AG10803 (cell line): ENCODE measurements around the gene TMEM171.

Experiments
- DNase-seq: peaks from one replicate; pipeline ENCODE4 v3.0.0; 2010; ENCODE audit warnings: low read depth
- H3K4me3 ChIP-seq: 2 replicates; pipeline ENCODE4 v1.5.1; 2011; ENCODE audit warnings: mild to moderate bottlenecking, low read length, control low read depth
- CTCF ChIP-seq: conservative IDR thresholded peaks from 2 replicates; pipeline ENCODE4 v1.5.1; 2011; ENCODE audit warnings: mild to moderate bottlenecking, low read length, control low read depth, inconsistent platforms

The TMEM171 gene

GRCh38 chr5:73120222-73121118 is at the start of gene TMEM171:
Gene TMEM171, plus strand, starts transcription at chr5:73120575. Its CDS starts 2,799 bp downstream, at chr5:73123374.
- DNase-seq, result peak; percentile 45
- peak within 1 kb of the TSS; percentile 80 for H3K4me3 ChIP-seq
- no peak for TF ChIP-seq CTCF

- DNase-seq, result no peak
- H3K4me3 ChIP-seq, result no peak overlapping the region
- no peak for TF ChIP-seq CTCF
Observed at GRCh38 chr5:73081093-73081492, 39.3 kb upstream of the TMEM171 start.

GRCh38 chr5:73088026-73088425 is 32.3 kb upstream of the TMEM171 start:
- DNase-seq, result no peak
- no peak overlapping the region for H3K4me3 ChIP-seq
- no peak for TF ChIP-seq CTCF

- H3K4me3 ChIP-seq, result no peak overlapping the region
- TF ChIP-seq CTCF, result no peak
- peak; percentile 70 for DNase-seq
Observed at GRCh38 chr5:73093943-73094342, 26.4 kb upstream of the TMEM171 start.

- DNase-seq, result no peak
- H3K4me3 ChIP-seq, result no peak overlapping the region
- no peak for TF ChIP-seq CTCF
Observed at GRCh38 chr5:73094415-73094814, 26.0 kb upstream of the TMEM171 start.

- no peak overlapping the region for H3K4me3 ChIP-seq
- no peak for DNase-seq
- no peak for TF ChIP-seq CTCF
Observed at GRCh38 chr5:73095564-73096238, 24.7 kb upstream of the TMEM171 start.

- DNase-seq, result no peak
- H3K4me3 ChIP-seq, result no peak overlapping the region
- TF ChIP-seq CTCF, result no peak
Observed at GRCh38 chr5:73096239-73096575, 24.2 kb upstream of the TMEM171 start.
